ENCODE data around the gene KLHL17.

GRCh38 chr1:958823-959730, 1.3 kb upstream of the KLHL17 start, which contains the start of gene NOC2L:
- TF ChIP-seq POLR2AphosphoS5 (IDR thresholded peaks at IDR 0.05) (peak; percentile 80 to 87 (median 82)), CTCF (IDR thresholded peaks at IDR 0.05 in 8 of 11, conservative IDR thresholded peaks at IDR 0.05 in 3 of 11) (peak in 1 of 11 experiments; percentile 15), POLR2A (IDR thresholded peaks at IDR 0.05) (no peak)

Data from spleen (tissue), 7 donors.